DND-41 (cell line): ENCODE measurements around the gene SLC35F2.

Source experiments
- CTCF ChIP-seq: IDR thresholded peaks from 2 replicates; pipeline ENCODE4 v1.5.1; 2012; ENCODE audit warnings: borderline replicate concordance, low read length, moderate library complexity, mild to moderate bottlenecking; ENCODE audit not compliant: poor library complexity, severe bottlenecking; ENCODE audit errors: extremely low read depth
- EZH2 ChIP-seq: IDR thresholded peaks from 3 replicates; pipeline ENCODE4 v1.6.1; 2012; ENCODE audit warnings: borderline replicate concordance, low read depth, mild to moderate bottlenecking, moderate library complexity, low read length, inconsistent platforms; ENCODE audit not compliant: severe bottlenecking

GRCh38 chr11:107780775-107781174 lies 77.8 kb downstream of the SLC35F2 start:
- TF ChIP-seq CTCF (no peak), EZH2 (no peak)
